Renal cortical epithelial cell (primary cell): ENCODE data around the gene HK2. TPM values are rescaled to one million over a fixed set of nuclear protein-coding genes. Genes with fewer than 3 reads are reported as not detected.
A peak's percentile ranks its signal among the peaks of the same experiment; 100 is the strongest.

Experiments used
- DNase-seq: peaks from one replicate; pipeline ENCODE4 v3.0.0-alpha.2; 2011; ENCODE audit warnings: low read depth
- total RNA-seq: library from RNA; depleted of rRNA; stranded (reverse); fragments of >200 nt; gene quantifications from 2 replicates; pipeline ENCODE4 v1.2.3, GENCODE V29; 2014

The HK2 gene
- total RNA-seq, 1 donor from 2014 or later = 25.6 TPM

DNA sequence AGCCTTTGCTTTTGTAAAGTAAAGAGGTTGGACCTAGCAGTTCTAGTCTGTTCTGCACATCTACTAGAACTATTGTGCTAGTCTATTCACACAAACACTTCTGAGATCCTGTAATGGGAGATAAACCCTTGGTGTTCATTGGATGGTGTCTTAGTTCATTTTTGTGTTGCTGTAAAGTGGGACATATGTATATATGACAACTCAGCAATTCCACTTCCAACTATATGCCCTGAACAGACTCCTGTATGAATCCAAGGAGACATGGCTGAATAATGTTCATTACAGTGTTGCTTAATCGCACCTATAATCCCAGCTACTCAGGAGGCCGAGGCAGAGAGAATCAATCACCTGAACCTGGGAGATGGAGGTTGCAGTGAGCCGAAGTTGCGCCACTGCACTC lies 23.3 kb downstream of the HK2 start:
- DNase-seq = no peak

DNA sequence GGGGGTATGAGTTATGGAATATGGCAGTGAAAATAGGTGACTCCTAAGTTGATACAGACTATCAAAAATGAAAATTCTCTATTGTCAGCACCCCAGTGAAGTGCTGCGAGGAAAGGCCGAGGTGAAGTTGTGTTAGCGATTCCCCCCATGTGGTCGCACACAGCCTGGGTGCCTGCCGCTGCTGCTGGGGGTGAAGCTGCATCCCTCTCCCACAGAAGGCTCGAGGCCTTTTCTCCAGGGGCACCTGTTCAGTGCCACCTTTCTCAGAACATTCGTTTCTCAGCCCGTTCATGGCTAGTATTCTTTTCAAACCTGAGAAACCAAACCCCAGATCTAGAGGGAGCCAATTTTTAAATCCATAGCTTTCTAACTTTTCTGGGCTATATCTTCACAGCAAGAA lies 23.8 kb downstream of the HK2 start:
- no peak for DNase-seq

DNA sequence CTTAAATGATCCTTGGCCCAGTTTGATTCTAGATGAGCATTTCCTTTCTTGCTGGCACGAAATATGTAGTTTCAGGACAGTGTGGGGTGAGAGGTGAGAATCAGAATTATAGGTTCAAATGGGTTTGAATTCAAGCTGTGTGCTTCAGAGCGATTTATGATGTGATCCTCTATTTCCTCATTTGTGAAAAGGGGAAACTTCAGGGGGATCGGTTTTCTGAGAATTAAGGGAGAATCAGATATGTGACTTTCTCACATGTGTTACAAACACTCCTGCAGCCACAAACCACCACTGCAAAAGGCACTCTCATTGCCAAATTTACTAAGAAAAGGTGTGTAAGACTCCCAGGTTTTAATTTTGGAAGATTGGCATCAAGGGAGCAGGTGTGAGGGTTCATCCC lies 24.4 kb downstream of the HK2 start:
- DNase-seq = no peak

DNA sequence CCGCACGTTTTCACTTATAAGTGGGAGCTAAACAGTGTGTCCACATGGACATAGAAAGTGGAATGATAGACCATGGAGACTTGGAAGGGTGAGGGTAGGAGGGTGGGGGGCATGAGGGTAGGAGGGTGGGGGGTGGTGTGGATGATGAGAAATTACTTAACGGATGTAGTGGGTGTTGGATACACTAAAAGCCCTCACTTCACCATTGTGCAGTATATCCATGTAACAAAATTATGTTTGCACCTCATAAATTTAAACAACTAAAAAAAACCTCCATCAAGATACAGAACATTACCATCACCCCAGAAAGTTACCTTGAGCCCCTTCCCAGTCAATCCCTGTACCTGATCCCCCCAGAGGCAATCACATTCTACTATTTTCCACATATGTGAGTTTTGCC lies 26.2 kb downstream of the HK2 start:
- DNase-seq = no peak

DNA sequence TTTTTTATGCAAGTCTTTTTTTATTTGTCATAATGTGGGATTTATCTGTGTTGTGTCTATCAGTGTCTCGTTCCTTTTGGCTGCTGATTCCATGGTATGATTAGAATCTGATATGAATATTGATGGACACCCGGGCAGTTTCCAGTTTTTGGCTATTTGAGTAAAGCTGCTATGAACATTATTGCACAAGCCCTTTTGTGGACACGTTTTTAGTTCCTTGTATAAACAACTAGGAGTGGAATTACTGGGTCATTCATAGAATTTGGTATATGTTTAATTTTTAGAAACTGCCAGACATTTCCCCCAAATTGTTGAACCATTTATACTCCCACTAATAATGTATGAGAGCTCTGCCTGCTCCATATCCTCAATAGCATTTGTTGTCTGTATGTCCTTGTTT lies 26.6 kb downstream of the HK2 start:
- no peak for DNase-seq

DNA sequence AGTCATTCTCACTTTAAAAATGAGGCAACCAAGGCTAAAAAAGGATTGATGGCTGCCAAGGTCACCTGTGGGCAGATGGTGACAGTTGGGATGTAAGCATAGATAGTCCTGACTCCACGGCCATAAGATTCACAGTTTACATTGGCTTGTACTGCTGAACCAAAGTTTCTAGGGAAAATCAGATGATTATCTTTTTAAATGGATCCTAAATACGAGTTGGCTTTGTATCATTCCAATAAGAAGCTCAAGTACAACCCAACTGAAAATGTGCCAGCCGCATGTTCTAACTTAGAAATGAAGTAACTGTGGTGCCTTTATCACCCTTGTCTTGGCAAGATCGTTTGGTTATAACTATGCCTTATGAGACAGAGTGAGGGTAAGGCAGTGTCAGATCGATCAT lies 27.6 kb downstream of the HK2 start:
- no peak for DNase-seq

DNA sequence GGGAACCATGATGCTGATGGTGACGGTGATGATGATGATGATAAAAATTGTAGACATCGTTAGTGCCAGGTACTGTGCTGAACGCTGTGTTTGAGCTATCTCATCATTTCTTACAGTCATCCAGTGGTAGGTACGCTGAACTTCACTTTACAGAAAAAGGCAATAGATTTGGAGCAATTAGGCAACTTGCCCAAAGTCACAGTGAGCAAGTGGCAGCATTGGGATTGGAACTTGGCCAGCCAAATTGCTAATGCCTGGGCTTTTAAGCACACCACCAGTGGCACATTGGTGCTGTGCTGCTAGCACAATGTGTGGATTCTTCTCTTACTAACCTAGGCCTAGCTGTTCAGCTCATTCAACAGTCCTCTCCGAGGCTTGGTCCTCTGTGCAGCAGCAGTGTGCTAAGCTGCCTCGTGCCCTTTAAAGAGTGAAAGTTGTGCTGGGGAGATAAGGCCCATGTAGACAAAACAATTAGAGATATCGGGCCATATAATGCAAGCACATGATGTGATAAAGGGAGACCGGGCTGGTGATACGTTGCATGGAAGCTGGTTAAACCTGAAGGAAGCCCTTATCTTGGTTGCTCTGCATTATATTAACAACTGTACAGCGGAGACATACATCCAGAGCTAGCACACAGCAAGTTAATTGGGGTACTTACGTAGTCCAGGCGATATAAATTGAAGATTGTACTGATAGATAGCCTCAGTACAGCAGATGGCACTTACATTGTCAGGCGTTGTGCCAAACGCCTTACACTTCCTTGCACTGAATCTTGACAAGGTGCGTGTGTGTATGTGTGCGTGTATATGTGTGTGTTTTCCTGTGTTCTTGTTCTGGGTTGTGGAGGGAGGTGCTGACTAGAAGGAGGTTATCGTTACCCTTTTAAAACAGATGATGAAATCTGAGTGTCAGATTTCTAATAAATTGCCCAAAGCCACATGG lies 28.4 kb downstream of the HK2 start:
- DNase-seq = no peak

DNA sequence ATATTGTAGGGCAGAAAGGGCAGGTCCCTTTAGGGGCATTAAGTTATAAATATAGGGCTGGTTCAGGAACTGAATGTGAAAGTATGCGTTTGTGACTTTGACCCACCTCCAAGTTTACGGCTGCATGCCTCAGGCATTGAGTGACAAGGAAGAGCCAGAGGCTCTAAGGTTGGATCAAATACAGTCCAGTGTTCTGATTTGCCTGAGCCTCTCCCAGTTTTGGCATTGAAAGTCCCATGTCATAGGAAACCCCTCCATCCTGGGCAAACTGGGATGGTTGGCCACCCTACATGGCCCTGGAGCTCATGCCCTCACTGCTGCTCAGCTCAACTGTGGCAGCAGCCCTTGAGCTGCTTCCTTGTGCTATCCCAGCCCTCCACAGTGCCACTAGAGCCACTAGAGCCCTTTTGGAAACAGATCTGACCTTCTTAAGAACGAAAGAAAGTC lies 29.9 kb downstream of the HK2 start:
- no peak for DNase-seq

DNA sequence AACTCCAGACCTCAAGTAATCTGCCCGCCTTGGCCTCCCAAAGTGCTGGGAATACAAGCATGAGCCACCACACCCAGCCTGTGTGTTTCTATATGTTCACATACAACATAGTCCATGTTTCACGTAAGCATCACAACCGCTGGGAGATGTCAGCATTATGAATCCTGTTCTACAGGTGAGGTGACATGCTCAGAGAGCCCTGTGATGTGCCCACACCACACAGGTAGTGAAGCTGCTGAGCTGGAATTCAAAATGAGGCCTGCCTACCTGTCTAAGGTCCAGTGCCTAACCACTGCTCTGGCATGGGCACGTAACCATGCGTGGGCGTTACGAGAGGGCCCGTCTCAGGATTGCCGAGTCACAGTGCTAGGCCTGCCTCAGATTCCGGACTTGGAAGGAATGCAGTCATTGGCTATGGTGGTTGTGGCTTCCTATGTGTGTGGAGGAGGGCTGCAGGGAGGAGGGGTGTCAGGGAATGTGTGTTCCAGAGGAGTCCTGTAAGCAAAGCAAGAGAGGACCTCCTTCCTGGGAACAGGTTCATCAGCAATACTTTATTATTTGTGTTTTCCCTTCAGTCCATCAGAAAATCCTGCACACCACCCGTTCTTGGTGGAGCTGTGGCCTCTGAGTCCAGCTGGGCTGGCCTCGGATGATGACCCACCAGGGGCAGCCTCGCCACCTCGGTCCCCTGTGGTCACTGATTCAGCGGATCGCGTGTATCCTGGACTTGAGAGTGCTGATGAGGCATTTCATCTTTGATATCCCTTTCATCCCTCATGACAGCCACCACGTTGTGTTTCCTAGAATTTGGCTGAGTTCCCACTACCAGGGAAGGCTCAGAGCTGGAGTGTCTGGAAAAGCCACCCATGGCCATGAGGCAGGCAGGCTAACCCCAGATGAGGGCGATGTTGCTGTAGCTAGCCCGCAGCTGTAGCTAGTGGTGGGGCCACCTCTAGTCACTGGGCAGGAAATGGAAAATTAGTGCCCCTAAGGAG lies 31.1 kb downstream of the HK2 start:
- DNase-seq = peak; percentile 91

DNA sequence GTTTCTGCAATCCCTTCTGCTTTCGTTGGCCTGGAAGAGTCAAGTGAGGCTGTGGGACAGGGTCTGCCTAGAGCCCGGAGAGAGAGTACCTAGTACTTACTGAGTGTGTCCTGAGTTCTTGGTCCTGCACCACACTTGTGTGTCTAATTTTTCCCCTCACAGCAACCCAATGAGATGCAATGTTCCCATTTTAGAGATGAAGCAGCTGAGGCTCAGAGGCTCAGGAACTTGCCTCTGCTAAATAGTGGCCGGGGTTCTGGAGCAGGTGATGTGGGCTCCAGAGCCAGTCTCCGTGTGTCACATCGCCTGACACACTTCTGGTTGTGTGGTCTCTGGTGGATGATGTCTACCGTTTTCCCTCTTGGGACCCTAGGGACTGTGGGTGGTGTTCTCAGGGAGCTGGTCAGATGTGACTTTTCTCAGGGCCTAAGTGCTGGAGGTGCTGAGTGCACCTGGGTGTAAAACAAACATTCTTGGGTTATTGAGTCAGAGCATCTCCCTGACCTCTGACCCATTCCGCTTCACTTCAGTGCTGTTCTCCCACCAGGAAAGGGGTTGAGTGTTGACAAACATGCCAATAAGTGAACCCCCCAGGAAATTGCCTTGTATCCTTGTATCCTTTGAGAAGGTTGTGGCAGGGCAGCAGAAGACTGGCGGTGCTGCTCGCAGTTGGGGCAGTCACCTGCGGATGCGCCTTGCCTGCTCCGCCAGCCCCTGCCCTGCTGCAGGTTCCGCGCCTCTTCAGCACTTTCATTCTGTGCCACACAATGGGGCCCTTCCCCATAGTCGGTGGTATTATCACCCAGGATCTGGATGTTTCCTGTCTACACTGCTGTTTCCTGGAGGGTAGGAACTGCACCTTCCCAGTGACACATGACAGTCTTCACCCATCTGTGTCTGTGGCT lies 32.1 kb downstream of the HK2 start:
- DNase-seq = peak; percentile 96

DNA sequence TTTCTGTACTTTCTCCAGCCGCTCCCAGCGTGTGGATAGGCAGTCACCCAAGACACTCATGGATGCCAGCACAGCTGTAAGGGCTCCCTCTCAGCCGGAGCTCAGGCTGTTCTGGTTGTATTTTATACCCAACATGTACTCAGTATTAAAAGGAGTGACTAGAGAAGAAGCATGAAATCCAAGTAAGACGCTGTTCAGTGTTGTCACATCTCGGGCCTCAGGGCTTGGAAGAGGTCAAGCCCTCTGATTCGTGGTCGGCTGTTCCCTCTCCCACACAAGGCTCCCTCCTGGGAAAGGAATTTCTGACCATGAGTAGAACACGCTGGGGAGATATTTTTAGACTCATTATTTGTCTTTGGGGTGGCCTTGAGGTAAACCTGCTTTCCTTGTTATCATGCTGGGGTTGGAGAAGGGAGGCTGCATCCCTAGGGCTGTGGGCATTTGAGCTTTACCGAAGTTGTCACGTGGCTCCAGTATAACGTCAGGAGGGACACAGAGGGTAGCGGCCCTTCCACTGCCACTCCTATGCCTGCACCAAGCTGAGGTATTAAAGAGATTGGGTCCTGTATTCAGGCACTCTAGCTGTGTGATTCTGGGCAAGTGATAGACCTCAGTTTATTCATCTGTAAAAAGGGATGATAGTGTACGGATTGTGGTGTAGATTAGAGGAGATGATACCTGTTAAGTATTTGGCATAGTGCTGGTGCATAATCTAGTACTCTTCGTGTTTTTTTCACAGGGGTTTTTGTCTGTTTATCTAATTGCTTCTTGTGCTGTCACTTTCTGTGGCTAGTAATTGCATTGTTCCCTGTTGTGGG lies 34.1 kb downstream of the HK2 start:
- peak; percentile 85 for DNase-seq

DNA sequence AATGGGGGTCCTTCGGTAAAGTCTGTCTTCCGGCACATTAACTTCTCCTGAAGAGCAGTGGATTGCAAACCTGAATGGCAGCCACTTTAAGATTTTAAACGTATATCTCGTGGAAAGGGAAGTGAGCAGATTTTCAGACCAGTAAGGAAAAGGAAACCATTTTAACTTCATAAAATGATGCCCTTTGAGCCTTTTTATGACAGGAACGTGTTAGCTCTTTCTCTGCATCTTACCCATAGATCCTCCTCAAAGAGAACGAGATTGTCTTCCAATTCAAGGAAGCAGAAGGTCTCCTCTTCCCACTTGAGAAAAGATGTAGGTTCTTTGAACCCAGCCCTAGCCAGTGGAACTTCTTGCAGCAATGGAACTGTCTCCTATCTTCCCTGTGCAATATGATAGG lies 35.6 kb downstream of the HK2 start:
- no peak for DNase-seq

DNA sequence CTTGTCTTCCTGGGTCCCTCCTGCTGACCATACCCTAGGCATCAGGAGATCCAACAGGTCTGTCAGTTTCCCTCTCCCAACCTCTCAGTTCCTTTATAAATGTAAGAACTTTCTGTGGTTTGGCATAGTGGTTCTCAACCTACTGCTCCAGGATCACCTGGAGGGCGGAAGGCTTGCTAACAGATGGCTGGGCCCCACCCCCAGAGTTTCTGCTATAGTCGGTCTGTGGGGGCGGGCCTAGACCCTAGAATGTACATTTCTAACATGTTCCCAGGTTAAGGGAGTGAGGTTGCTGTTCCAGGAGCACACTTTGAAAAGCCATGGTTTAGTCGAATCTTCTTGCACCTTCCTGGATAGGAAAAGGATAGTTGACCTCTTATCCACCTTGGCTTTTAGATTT lies 37.0 kb downstream of the HK2 start:
- no peak for DNase-seq

DNA sequence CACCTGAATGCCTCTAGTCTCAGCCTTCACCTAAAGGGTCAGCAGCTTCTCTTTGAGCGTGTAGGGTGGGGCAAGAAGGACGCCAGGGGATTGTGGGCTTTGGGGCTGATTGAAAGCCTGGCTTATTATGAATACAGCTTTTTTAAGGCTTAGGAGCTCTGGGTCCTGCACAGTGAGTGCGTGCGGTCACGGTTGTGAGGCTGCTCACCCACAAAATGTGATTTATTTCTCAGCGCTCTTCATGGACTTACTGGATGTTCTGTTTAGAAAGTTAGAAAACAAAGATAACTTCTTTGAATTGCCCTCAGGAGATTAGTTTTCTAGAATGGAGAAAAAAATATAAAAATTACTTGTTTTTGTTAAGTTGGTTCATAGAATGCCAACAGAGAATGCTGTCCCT lies 37.5 kb downstream of the HK2 start:
- no peak for DNase-seq

DNA sequence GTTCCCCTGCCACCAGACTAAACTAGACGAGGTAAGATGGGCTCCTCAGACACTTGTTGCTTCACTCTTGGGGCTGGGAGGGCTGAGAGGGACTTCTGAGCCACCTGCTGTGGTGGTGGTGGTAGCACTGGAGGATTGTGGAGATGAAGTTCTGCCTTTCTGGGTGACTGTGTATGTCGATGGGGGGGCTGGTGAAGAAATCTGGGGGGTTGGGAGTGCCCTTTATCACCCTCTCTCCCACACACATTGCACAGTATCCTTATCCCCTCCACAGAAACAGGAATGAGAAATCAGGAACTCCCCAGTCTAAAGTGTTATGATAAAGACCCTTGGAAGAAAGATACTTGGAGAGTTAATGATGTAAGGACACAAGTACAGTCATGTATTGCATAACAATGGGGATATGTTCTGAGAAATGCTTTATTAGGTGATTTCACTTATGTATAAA lies 38.5 kb downstream of the HK2 start:
- no peak for DNase-seq

DNA sequence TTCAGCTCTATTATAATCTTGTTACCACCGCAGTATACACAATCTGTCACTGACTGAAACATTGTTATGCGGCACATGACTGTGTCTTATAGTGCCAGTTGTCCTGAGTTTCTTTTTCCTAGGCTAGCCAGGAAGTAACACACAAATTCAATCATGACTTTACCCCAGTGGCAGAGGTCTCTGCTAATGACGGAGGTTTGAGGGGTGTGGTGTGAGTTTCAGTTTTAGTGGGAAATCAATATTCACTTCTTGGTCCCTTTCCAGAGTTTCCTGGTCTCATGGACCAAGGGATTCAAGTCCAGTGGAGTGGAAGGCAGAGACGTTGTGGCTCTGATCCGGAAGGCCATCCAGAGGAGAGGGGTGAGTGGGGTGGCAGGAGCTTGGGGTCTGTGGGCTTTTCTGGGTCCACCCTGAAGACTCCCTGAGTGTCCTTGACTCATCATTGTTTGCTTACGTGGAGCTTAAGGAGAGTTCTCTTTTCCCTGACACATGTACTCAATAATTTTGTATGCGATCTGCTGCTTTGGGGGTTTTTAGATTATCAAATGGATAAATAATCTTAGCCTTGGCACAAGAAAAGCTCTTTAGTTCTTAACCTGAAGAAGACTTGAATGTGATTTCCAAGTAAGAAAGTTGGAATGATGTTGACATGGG lies 39.2 kb downstream of the HK2 start:
- no peak for DNase-seq

DNA sequence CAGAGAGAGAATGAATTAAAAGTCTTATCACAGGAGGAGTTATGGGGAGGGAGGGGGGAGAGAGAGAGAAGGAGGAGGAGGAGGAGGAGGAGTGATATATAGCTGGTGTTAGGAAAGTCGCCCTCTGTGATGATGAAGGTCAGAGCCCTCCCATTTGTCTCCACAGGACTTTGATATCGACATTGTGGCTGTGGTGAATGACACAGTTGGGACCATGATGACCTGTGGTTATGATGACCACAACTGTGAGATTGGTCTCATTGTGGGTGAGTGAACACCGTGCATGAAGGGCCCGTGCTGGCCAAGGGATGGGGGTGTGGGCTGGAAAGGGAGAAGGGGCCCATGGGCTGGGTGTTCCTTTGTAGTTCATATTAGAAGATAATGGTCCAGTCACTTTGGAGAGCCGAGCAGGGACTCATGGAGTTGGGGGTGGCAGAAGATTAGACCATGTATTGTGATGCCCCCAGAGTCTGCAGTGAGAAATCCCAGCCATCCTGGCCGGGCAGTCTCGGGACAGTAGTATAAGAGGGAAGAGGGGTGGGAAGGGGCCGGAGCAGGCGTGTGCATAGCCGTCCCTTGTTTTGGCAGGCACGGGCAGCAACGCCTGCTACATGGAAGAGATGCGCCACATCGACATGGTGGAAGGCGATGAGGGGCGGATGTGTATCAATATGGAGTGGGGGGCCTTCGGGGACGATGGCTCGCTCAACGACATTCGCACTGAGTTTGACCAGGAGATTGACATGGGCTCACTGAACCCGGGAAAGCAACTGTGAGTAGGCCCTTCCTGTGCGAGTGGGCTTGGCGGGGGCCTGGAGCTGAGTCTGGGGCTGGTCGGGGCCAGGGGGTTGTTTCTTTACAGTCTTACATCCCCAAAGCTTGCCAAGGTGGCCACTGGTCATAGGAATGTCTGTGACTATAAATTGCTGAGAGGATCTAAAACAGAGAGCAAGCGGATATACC lies 40.0 kb downstream of the HK2 start:
- no peak for DNase-seq

DNA sequence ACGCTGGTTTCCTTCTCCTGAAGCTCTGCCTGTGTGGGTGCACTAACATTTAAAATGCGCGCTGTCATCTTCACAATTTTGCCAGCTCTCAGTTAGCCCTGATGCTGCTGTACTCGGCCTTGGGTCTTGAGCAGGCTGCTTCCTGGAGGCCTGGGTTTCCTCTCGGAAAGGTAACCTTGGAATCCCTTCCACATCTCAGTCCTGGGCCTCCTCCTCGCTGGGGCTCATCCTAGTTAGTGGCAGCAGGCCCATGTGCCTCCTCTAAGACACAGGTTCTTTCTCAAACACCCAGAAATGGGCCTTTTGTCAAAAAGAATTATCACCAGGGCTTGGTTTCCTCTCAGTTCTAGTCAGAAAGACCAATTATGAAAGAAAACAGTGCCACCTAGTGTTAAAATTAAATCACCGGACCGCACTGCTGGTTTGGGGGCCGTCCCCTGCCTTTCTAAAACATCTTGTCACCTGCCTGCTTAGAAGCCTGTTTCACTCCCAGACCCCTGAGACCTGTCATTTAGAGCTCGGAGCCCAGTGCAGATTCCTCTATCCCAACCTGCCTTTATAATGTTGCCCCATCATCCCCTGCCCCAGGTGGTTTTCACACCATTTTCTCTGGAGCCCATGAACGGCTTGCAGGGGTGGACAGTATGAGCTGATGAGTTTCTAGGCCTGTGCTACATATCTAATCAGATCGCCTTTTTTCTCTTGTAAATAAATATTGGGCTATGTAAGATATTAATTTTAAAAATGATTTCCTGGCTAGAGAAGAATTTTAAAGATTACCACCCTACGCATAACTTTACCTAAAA lies 42.4 kb downstream of the HK2 start:
- DNase-seq = peak; percentile 42
